Tibial artery (tissue), 4 donors: ENCODE measurements around the gene SMARCAL1.
A peak's percentile ranks its signal among the peaks of the same experiment; 100 is the strongest.

Experiments
- DNase-seq, 2 donors: peaks; one replicate each; pipeline ENCODE4 v3.0.0-alpha.2; 2019
- H3K27ac ChIP-seq, 2 donors: fragments of 200-600 bp; sonication (generic) in 1 of 2; 1 replicate in 1 of 2; 2 replicates in 1 of 2; pipeline ENCODE4 v1.5.1; 2018 to 2019; ENCODE audit warnings: mild to moderate bottlenecking in 1 of 2
- H3K27me3 ChIP-seq, 2 donors: fragments of 200-600 bp; sonication (generic) in 1 of 2; one replicate each; pipeline versions ENCODE4 v1.5.1 to v1.6.0; 2016 to 2019
- H3K36me3 ChIP-seq, 3 donors: fragments of 200-600 bp; sonication (generic) in 2 of 3; one replicate each; pipeline ENCODE4 v1.5.1; 2016 to 2019; ENCODE audit warnings: mild to moderate bottlenecking in 2 of 3
- H3K4me1 ChIP-seq, 4 donors: fragments of 200-600 bp; sonication (generic) in 2 of 4; 1 replicate in 3 of 4; 2 replicates in 1 of 4; pipeline ENCODE4 v1.5.1; 2016 to 2019
- H3K4me3 ChIP-seq, 2 donors: fragments of 200-600 bp; sonication (generic) in 1 of 2; 1 replicate in 1 of 2; 2 replicates in 1 of 2; pipeline ENCODE4 v1.5.1; 2018 to 2019; ENCODE audit warnings: mild to moderate bottlenecking in 2 of 2
- H3K9me3 ChIP-seq, 3 donors: fragments of 200-600 bp; sonication (generic) in 1 of 3; one replicate each; pipeline ENCODE4 v1.5.1; 2016 to 2019
- intact Hi-C: fragments of 100-400 bp; cut with DNase I; formaldehyde crosslinking; loops from one replicate; pipeline ENCODE4 v1.15.0; 2023; ENCODE audit warnings: low total_unique reads
- TF ChIP-seq, protein P1 (sequence below), 2 experiments: fragments of 200-600 bp in 1 of 2; fragments of 450-650 bp in 1 of 2; IDR thresholded peaks; one replicate each; pipeline ENCODE4 v1.5.1; 2017 to 2019; ENCODE audit warnings: antibody characterized with exemption in 2 of 2, mild to moderate bottlenecking in 1 of 2, moderate library complexity in 1 of 2

SMARCAL1 gene

DNA sequence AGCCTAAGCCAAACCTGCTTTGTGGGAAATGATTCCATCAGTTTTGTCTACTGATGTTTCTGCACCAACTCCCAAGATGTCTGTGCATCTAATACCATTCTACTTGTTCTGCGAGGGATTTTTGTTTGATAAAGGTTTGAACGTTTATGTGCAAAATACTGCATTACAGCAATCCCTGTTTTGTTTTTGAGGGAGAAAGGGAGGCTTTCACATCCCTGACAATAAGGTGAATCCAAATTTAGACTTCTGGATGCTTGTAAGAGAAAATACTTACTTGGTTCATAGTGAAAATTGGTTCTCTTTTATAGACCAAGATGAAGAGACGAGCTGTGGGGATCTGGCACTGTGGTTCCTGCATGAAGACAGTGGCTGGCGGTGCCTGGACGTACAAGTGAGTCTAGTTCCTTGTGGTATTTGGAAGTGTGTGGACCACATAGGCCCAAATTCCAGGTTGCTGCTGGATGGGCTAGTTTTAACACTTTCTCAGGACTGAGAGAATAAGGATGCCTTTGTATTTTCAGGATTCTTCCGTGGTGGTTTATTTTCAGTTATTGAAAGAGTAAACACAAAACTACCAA is 87.4 kb downstream of the SMARCAL1 start:
- Histone ChIP-seq H3K4me1 (peaks cover 0 to 31% (median 26%) of the 10 kb centered on the region in 4 donors), H3K36me3 (peaks cover 33 to 51% (median 44%) of the 10 kb centered on the region in 3 donors), H3K27ac (peak overlapping the region; percentile 77 to 80), H3K4me3 (peak overlapping the region; percentile 60 to 71), H3K9me3 (no peaks in the 10 kb centered on the region), H3K27me3 (no peaks in the 10 kb centered on the region)
- TF ChIP-seq, protein P1, sequence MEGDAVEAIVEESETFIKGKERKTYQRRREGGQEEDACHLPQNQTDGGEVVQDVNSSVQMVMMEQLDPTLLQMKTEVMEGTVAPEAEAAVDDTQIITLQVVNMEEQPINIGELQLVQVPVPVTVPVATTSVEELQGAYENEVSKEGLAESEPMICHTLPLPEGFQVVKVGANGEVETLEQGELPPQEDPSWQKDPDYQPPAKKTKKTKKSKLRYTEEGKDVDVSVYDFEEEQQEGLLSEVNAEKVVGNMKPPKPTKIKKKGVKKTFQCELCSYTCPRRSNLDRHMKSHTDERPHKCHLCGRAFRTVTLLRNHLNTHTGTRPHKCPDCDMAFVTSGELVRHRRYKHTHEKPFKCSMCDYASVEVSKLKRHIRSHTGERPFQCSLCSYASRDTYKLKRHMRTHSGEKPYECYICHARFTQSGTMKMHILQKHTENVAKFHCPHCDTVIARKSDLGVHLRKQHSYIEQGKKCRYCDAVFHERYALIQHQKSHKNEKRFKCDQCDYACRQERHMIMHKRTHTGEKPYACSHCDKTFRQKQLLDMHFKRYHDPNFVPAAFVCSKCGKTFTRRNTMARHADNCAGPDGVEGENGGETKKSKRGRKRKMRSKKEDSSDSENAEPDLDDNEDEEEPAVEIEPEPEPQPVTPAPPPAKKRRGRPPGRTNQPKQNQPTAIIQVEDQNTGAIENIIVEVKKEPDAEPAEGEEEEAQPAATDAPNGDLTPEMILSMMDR (IDR thresholded peaks at IDR 0.05) = no peak
- DNase-seq = no peak
- intact Hi-C loops = no loop called here

- no peaks in the 10 kb centered on the region for H3K27me3 ChIP-seq
- H3K36me3 ChIP-seq = peaks cover 33 to 59% (median 50%) of the 10 kb centered on the region in 3 donors
- H3K27ac ChIP-seq = no peak overlapping the region
- peaks cover 0 to 31% (median 26%) of the 10 kb centered on the region in 4 donors for H3K4me1 ChIP-seq
- intact Hi-C loops = no loop called here
- TF ChIP-seq, protein P1 (IDR thresholded peaks at IDR 0.05) = no peak
- no peak overlapping the region for H3K4me3 ChIP-seq
- DNase-seq = no peak
- H3K9me3 ChIP-seq = no peaks in the 10 kb centered on the region
Measured at GRCh38 chr2:216500572-216500971, 88.3 kb downstream of the SMARCAL1 start.

GRCh38 chr2:216501854-216502253 is 89.6 kb downstream of the SMARCAL1 start:
- intact Hi-C loops = no loop called here
- no peak overlapping the region for H3K27ac ChIP-seq
- peaks cover 33 to 60% (median 50%) of the 10 kb centered on the region in 3 donors for H3K36me3 ChIP-seq
- TF ChIP-seq, protein P1 (IDR thresholded peaks at IDR 0.05) = no peak
- no peak for DNase-seq
- H3K27me3 ChIP-seq = no peaks in the 10 kb centered on the region
- H3K4me1 ChIP-seq = peaks cover 0 to 31% (median 26%) of the 10 kb centered on the region in 4 donors
- H3K4me3 ChIP-seq = no peak overlapping the region
- no peaks in the 10 kb centered on the region for H3K9me3 ChIP-seq

- Histone ChIP-seq H3K9me3 (no peaks in the 10 kb centered on the region), H3K4me3 (no peak overlapping the region), H3K27me3 (no peaks in the 10 kb centered on the region), H3K27ac (no peak overlapping the region), H3K4me1 (peaks cover 0 to 35% (median 26%) of the 10 kb centered on the region in 4 donors), H3K36me3 (peaks cover 33 to 60% (median 50%) of the 10 kb centered on the region in 3 donors)
- intact Hi-C loops = no loop called here
- TF ChIP-seq, protein P1 (IDR thresholded peaks at IDR 0.05) = no peak
- no peak for DNase-seq
Measured at GRCh38 chr2:216502381-216503158, 90.3 kb downstream of the SMARCAL1 start.

DNA sequence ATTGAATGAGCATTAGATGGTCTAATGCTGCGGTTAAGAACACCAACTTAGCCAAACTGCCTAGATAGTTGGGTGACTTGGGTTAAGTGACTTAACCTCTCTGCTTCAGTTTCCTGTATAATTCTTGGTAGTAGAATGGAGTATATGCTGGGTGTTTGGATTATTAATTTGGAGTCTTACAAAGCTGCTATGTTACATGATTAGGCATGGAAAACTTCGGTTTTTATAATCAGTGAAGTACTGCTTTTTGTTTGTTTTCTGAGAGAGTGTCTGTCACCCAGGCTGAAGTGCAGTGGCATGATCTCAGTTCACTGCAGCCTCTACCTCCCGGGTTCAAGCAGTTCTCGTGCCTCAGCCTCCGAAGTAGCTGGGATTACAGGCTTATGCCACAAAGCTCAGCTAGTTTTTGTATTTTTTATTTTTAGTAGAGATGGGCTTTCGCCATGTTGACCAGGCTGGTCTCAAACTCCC is 90.9 kb downstream of the SMARCAL1 start:
- Histone ChIP-seq H3K9me3 (no peaks in the 10 kb centered on the region), H3K27me3 (no peaks in the 10 kb centered on the region), H3K4me3 (no peak overlapping the region), H3K27ac (no peak overlapping the region), H3K36me3 (peaks cover 33 to 60% (median 50%) of the 10 kb centered on the region in 3 donors), H3K4me1 (peaks cover 0 to 32% (median 20%) of the 10 kb centered on the region in 4 donors)
- no peak for DNase-seq
- intact Hi-C loops = no loop called here
- TF ChIP-seq, protein P1 (IDR thresholded peaks at IDR 0.05) = no peak
